GM18861 (cell line): ENCODE data around the gene ARHGAP35.
"Not testable (repeated sequence)": the region's sequence is repeated elsewhere in the genome, so short reads cannot be mapped to it uniquely, and the experiment has no call there.

Experiments used
- ATAC-seq: cut with Tn5 transposase; IDR thresholded peaks from one replicate; pipeline ENCODE4 v1.9.1; 2021; ENCODE audit not compliant: unreplicated experiment

The ARHGAP35 gene

DNA sequence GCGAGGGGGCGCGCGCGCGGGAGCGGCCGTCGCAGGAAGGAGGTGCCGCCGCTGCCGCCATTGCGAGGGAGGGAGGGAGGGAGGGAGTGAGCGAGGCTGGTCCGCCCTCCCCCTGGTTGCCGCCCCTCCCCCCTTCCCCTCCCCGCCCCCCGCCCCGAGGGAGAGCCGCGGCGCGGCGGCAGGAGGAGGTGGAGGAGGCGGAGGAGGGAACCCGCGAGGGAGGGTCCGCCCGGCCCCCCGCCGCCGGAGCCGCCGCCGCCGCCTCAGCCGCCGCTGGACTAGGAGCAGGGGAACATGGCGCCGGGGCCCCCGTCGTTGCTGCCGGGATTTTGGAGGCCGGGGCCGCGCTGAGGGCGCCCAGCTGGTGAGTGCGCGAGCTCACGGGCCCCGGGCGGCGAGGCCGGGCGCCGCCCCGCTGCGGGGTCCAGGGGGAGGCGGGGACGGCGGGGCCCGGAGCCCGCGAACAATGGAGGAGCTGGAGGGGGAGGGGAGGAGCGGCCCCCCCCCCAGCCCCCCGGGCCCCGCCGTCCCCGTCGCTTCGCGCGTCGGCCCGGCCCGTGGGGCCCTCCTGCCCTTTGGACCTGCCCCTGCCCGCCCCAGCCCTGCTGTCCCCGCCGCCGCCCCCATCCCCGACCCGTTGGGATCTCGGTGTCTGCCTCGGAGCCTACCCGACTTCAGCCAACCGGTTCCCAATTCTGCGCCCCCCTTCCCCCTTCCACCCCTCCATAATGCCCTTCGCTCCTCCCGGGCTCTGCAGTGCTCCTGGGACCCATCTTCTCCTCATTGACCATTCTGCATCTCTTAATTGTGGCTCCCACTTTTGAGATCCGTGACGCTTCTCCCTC lies at the start of gene ARHGAP35:
Gene ARHGAP35 (plus strand): TSS at position 152 of the 845 bp plus-strand sequence. CDS start 57,679 bp downstream, outside the sequence.
- ATAC-seq = no peak

DNA sequence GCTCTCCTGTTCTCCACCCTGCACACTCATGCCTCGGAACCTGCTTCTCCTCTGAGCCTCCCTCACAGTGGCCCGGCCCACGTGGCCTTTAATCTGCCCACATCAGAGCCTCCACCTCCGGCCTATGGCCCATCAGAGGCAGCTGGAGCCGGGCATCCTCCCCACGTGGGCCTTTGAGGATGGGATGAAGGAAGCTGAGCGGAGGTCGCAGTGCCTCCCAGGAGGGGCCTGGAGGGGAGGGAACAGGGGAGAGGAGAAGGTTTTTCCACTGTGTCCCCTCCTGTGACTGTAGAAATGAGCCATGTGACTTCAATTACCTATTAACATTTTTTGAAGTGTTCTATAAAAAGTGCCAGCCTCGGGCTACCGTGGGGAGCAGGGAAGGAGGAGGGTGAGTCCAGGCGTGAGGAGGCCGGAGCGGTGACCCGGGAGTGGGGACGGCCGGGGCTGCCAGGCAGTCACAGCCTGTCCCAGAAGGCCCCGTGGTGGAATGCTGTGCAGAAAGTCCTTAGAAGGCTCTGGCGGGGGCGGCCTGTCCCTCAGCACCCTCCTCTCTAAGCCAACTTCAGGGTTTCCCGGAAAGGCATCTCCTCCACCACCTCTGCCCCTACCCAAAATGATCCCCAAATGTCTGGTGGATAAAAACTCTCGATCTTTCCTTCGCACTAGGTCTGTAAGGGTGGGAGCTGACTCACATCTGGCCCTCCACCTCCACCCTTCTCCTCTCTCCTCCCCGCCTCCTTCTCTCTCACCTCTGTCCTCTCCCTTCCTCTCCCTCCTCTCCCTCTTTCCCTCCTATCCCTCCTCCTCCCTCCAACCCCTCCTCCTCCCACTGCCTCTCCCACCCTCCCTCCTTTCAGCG lies 47.6 kb upstream of the ARHGAP35 start:
- no peak for ATAC-seq

DNA sequence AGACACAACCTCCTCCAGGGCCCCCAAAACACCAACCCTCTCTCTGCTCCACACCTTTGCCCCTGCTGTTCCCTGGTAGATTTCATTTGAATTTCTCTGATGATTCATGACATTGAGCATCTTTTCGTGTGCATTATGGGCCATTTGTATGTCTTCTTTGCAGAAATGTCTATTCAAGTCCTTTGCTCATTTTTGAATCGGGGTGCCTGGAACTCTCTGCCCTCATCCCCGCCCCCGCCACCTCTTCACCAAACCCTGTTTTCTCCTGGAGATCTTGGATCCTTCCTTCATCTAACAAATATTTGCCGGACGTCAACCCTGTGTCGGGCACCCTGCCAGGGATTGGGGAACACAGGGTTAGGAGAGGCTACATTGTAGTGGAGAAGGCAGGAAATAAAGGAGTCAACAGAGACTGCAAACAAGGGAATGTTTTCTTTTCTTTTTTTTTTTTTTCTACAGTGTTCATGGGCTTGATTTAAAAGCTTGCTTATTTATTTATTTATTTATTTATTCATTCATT lies 46.9 kb upstream of the ARHGAP35 start:
- ATAC-seq = no peak

DNA sequence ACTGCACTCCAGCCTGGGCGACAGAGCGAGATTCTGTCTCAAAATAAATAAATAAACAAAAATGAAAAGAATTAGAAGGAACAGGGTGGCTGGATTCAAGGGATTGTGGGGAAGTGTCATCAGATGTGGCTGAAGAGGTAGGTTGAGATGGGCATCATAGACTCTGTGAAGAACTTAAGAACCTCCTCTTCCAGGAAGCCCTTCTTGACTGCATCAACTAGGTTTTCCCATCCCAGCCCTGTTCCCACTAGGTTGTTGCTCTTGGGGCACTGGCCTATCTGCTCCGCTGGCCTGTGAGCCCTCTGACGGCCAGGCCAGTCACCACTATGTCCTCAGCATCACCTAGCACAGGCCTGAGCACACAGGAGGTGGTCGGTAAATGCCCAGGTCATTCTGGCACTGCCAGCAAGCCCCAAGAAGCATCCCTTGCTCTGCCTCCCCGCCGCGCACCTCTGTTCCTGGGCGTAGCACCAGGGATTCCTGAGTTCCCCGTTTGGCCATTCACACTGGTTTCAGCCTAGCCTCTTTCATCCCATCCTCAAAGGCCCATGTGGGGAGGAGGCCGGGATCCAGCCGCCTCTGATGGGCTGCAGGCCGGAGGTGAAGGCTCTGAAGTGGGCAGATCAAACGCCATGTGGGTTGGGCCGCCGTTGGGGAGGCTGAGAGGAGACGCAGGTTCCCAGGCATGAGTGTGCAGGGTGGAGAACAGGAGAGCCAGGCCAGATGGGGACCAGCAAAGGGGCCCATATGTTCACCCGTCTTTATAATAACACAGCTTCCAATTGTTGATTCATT lies 44.8 kb upstream of the ARHGAP35 start:
- ATAC-seq = no peak

DNA sequence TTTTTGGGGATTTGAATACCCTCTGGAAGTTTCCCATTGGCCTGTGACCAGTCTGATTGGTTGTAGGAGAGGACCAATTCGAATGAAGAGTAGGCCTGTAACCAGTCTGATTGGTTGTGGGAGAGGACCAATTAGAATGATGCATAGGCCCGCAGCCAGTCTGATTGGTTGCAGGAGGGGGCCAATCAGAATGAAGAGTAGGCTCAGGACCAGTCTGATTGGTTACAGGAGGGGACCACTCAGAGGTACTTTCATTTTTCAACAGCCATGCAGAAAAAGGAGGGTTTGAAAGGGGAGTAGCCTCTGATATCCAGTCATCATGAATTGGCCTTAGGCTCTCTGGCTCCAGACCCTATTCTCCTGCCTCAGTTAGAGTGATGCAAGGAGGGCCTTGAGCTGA lies 42.0 kb upstream of the ARHGAP35 start:
- ATAC-seq = no peak

DNA sequence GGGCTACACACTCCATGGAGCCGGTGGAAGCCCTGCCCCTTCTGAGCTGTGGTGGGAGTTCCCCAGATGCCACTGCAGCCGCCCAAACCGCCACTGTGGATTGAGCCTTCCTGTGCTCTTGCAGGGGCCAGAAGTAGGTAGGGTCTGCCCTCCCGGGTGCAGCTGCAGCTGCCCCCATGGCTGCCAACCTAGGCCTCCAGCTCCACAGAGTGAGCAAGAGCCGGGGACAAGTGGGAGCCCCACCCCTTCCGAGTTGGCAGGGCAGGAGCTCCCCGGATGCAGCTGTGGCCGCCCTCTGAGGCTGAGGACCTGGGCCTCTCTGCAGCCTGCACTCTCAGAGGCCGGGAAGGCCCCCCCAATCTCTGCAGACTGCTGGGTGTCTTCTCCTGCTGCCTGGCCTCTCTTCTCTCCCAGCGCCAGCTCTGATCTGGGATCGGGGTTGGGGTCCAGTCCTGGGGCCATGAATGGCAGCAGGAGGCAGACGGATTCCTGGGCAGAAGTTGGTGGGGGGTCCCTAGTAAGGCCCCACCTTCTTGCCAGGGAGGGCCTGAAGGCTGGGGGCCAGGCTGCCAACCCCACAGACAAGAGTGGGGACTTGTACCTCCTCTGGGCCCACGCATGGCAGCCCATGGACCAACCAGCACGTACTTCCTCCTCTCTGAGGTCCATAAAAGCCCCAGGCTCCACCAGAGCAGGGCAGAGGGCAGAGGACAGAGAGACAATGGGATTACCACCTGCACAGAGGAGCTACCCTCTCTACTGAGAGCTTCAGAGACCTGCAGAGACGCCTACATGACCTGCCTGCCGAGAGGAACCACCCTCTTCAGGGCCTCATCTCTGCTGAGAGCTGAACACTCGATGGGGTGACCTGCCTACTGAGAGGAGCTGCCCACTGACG lies 39.0 kb upstream of the ARHGAP35 start:
- no peak for ATAC-seq

DNA sequence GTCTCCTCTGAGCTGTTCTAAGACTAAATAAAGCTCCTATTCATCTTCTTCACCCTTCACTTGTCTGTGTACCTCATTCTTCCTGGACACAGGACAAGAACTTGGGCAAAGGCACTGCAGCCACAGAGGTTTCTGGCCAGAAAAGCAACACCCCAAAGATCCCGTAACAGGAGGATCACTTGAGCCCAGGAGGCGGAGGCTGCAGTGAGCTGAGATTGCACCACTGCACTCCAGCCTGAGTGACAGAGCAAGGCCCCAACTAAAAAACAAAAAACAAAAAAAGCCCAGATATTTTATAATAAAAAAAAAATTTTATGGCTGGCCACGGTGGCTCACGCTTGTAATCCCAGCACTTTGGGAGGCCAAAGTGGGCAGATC lies 38.4 kb upstream of the ARHGAP35 start:
- not testable (repeated sequence) for ATAC-seq

DNA sequence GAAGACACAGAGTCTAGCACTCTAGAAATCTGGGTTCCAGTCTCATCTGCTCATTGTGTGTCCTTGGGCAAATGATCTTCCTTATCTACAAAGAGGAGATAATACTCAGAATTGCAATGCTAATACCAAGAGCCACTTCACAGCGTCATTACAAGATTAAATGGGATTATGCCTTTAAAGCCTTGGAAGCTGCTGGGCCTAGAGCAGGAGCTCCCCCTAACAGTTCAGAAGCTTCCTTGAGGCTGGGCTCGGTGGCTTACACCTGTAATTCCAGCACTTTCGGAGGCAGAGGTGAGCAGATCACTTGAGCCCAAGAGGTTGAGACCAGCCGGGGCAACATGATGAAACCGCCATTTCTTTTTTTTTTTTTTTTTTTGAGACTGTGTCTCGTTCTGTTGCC lies 37.7 kb upstream of the ARHGAP35 start:
- no peak for ATAC-seq

DNA sequence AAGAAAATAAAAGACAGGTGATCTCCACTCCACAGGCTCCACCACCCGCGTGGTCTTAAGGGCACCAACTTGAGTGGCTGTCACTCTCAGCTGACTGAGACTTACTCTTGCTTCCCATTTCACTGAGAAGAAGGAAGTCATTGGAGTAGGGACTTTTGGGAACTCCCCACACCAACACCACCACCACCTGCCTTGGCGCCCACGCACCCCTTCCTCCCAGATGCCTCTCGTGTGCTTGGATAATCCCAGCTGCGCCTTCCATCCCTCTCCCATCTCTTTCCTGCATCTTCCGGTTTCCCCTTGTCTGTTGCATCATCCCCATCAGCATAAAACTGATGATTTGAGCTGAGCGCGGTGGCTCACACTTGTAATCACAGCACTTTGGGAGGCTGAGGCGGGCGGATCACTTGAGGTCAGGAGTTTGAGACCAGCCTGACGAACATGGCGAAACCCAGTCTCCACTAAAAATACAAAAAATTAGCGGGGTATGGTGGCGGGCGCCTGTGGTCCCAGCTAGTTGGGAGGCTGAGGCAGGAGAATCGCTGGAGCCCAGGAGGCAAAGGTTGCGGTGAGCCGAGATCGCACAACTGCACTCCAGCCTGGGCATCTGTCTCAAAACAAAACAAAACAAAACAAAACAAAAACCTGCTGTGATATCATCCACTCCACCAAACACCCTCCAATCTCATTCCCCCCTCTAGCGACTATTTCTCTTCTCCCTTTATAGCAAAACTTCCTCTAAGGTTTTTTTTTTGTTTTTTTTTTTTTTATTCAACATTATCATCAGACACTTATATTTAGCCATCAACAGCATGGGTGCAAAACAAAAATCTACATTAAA lies 35.7 kb upstream of the ARHGAP35 start:
- ATAC-seq = no peak

DNA sequence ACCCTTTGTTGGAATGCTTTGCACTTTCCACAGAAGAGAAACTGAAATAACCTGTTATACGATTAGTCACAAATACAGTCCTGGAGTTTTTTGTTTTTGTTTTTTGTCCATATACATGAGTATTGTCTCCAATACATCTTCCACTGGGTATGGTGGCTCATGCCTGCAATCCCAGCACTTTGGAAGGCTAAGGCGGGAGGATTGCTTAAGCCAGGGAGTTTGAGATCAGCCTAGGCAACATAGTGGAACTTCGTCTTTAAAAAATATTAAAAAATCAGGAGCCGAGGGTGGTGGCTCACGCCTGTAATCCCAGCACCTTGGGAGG lies 35.1 kb upstream of the ARHGAP35 start:
- no peak for ATAC-seq

DNA sequence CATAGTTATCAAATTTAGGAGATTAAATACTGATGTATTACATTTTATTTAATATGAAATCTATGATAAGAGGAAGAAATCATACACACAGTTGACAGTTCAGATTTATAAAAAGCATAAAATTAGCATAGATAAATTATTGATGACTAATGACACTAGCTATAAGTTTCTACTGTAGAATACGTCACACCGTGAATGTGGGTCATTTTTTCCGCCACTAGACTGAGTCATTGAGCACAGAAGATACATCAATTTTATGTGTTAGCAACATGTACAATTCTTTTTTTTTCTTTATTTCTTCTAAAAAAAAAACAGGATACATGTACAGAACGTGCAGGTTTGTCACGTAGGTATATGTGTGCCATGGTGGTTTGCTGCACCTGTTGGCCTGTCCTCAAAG lies 32.3 kb upstream of the ARHGAP35 start:
- no peak for ATAC-seq

DNA sequence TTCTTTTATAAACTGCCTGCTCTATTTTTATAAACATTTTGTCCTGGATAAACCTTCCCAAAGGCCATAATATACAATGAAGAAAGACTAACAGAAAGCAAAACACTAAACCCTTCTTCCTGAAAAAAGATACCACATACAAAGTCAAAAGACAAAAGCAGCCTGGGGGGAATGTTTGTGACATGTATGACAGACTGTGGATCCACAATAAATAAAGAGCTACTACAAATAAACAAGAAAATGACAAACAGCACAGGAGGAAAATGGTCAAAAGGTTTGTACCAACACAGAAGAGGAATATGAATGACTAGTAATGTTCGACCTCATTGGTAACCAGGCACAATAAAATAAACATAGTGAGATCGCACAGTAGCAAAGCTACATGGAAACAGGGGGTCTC lies 29.9 kb upstream of the ARHGAP35 start:
- ATAC-seq = no peak

DNA sequence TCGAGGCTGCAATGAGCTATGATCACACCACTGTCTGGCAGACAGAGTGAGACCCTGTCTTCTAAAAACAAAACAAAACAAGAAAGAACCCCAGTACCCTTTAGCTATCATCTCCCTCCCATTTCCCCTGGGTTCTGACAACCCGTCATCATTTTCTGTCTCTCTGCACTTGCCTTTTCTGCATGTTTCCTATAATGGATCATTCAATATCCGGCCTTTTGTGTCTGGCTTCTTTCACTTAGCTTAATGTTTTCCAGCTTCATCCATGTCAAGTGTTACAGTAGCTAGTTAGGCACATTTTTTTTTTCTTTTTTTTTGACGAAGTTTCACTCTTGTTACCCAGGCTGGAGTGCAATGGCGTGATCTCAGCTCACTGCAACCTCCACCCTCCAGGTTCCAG lies 26.7 kb upstream of the ARHGAP35 start:
- no peak for ATAC-seq

DNA sequence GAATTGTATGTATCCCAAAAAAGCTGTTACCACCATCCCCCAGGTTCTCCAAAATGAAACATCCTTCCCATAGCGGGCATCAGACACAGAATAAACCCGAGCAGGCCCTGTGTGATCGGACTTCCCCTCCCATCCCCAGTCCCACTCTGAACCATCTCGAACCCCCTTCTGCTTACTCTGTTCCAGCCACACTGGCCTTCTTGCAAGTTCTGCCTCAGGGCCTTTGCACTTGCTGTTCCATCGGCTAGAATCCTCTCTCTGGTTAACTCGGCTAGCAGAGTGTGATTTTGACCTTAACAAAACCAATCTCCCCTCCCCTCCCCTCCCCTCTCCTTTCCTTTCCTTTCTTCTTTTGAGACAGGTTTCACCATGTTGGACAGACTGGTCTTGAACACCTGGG lies 25.8 kb upstream of the ARHGAP35 start:
- ATAC-seq = no peak

DNA sequence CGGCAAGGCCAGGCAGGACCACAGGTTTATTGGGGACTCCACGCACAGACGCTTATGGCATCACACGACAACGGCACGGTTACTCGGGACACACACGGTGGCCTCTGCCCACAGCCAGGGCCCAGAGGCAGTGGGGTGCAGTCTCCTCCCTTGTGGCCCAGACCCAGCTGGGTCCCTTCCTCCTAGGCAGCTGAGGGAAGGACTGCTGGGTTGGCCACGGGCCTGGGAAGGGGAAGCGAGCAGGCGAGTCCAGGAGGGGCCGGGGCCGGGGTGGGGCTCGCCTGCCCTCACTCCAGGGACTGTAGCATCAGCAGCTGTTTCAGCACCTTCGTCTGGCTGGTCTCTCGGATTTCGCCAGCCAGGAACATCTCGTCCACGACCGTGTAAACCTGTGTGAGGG lies 22.6 kb upstream of the ARHGAP35 start:
- no peak for ATAC-seq

DNA sequence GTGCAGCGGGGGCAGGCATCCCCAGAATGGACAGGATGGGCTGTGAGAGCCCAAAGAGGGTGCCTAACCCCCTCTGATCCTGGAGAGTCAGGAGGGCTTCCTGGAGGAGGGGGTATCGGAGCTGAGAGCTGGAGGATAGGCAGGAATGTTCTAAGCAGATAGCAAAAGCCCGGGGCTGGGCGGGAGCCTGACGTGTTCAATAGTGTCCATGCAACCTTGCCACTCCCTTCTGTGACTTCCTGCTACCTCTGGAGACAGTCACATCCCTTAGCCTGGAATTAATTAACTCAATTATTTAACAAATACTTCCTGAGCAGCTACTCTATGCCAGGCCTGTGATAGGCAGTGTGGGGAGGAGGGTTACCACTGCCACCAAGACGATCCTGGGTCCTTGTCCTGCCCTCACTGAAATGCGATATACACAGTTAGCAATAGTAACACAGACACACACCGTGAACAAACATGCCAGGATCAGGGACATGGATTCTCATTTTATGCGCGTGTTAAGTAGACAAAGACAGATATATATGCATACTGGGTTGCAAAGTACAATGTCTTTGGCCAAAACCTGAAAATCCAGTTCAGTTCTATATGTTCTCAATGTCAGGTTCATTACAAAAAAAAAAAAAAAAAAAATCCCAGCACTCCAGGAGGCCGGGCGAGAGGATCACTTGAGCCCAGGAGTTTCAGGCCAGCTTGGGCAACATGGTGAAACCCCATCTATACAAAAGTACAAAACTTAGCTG lies 20.9 kb upstream of the ARHGAP35 start:
- no peak for ATAC-seq

DNA sequence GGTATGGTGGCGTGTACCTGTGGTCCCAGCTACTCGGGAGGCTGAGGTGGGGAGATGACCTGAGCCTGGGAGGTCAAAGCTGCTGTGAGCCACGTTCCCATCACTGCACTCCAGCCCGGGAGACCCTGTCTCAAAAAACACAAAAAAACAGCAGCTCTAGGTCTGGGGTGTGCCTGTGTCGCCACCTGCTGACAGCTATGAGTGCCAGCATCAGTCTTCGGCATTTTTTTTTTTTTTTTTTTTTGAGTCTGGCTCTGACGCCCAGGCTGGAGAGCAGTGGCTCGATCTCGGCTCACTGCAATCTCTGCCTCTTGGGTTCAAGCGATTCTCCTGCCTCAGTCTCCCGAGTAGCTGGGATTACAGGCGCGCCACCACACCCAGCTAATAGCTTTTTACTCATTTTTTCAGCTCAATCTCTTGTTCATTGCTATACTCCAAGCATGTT lies 20.3 kb upstream of the ARHGAP35 start:
- ATAC-seq = no peak

DNA sequence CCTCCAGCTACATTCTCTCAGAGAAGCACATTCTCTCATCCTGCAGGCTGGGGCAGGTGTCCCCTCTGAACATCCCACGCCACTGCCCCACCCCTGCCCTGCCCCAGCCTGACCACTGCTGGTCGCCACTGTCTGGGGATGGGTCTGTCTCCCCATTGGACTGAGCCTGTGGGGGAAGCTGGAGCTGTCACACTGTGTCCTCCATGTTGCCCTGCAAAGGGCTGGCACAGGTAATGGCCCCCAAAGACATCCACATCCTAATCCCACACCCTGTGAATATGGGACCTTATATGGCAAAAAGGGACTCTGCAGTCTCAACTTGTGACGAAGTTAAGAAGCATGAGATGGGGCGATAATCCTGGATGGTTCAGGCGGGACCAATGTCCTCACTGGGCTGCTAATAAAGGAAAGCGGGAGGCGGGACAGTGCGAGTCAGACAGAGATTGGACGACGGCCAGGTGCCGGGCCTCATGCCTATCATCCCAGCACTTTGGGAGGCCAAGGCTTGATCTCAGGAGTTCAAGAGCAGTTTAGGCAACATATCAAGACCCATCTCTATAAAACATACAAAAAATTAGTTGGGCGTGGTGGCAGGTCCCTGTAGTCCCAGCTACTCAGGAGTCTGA lies 19.2 kb upstream of the ARHGAP35 start:
- no peak for ATAC-seq
